T follicular helper cell (primary cell): ENCODE measurements around the gene FBL.

Experiments
- DNase-seq: peaks from one replicate; pipeline ENCODE4 v3.0.0-alpha.2; 2020; ENCODE audit warnings: low read depth

Gene FBL

DNA sequence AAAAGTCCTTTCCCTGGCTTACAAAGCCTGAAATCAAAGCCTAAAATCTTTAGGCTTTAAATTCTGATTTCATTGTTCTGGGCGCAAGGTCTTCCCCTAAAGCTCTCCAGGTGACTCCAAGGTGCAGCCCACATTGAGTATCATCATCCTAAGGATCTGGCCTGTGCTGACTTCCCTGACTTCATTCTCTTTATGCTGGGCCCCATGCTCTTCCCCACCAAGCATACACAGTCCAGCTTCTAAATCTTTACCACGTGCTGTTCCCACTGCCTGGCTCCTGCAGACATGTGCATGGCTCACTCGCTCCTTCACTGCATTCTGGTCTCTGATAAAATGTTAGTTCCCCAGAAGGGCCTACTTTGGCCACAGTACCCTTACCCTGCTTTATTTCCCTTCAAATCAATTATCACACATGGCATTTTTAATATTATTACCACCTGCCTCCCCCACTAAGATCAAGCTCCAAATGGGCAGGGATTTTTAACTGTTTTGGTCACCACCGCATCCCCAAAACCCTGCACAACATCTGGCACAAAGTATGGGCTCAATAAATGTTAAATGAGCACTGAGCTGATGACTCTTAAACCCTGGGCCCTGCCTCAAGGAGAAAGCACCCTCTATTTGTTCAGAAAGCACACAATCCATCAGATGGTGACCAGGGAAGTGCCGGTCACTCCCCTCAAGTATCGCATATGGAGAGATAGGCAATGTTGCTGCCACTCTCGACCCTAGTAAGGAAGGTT, 3.3 kb downstream of the FBL start:
- DNase-seq, result no peak

DNA sequence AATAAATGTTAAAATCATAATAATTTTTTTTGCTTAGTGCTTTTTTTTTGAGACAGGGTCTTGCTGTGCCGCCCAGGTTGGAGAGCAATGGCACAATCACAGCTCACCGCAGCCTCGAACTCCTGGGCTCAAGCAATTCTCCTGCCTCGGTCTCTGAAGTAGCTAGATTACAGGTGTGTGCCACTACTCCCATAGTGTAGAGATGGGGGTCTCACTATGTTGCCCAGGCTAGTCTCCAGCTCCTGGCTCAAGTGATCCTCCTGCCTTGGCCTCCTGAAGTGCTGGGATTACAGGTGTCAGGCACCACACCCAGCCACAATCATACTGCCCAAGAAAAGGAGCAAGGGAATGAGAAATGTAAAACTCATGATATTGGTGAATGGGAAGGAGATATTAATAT, 5.1 kb downstream of the FBL start:
- no peak for DNase-seq

DNA sequence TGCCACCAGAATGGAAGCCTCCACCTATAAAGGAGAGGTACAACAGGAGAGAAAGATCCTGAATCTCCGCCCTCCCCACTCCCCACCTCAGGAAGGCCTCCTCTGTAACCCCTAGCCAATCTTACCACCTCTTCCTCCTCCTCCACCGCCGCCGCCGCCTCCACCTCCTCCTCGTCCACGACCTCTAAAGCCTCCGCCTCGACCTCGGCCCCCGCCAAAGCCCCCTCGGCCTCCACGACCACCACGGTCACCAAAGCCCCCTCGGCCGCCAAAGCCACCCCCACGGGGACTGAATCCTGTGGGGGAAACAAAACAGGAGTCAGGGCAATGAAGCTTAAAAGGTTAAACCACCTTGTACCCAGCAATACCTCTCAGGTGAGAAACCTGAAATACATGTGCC, 5.7 kb downstream of the FBL start:
- no peak for DNase-seq

DNA sequence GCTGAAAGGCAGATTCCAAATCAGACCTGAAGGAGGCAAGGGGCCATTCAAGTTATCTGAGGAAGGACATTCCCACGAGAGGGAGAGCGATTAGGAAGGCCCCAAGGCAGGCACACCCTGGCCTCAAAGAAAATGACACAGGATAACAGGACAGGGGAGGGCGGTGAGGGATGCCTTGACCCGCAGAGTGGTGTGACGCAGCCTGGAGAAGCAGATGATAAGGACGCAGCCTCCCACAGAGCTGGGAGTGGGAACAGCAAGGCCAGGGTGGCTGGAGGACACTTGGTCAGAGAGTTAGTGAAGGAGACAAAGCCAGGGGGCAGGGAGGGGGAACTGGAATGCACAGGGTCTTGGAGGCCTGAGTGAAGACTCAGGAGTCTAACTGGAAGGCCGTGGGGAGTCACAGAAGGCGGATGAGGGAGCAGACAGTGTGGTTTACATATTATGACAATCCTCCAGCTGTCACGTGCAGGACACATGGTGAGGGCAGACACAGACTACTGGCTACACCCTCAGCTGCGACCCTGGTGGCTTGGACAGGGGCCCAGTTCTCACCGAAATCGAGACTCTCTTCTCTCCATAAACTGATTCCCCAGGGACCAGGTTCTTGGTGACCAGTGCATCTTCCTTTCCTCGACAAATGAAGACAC, 6.4 kb downstream of the FBL start:
- DNase-seq, result no peak

DNA sequence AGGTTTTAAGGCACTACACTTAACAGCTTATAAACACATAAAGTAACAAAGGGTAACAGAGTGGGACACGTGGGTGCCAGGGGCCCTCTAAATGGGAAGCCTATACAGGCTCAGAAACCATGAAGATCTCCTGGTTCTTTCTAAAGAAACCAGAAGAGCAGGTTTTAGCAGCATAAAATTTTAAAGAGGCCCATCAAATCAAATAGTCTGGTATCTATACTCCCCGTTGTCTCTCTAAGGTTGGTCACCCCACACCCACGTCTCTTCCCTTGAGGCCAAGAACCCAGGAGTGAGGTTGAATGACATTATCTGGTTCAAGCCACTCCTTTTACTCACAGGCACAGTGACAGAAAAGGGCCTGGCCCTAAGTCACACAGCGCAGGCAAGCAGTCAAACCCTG, 7.6 kb downstream of the FBL start:
- no peak for DNase-seq

DNA sequence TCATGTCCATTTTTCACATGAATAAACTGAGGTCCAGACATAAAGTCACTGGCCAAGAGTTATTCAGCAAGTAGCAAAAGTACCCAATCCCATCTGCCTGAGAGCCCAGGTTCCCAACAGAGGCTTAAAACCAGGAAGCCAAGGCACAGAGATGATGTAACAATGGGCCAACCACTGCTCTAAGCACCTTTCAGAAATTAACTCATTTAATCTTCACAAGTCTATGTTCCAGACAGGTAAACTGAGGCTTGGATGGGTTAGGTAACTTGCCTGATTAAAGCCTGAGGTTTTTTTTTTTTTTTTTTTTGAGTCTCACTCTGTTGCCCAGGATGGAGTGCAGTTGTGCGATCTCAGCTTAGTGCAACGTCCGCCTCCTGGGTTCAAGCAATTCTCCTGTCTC, 8.2 kb downstream of the FBL start:
- no peak for DNase-seq

DNA sequence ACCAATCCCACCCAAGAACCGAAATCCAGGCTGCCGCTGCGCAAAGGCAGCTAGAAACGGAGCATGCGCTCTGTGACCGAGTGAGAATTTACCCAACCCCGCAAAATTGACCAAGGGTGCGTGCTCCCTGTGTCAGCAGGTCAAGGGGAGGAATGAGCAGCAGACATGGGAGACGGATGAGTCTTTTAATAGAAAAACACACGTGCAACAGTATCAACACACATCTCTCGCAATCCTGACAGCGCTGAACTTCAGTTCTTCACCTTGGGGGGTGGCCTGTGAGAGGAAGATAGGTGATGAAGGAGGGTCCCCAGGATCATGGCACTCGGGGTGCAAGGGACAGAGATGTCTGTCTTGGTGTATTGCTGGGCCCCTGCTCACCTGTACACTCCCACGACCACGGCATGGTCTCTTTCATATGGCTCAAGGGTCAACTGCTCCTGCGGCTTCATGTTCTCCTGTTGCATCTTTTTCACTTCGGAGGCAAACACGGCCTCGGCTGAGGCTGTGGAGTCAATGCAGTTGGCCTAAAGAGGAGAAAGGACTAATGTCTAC, 11.8 kb downstream of the FBL start:
- no peak for DNase-seq

DNA sequence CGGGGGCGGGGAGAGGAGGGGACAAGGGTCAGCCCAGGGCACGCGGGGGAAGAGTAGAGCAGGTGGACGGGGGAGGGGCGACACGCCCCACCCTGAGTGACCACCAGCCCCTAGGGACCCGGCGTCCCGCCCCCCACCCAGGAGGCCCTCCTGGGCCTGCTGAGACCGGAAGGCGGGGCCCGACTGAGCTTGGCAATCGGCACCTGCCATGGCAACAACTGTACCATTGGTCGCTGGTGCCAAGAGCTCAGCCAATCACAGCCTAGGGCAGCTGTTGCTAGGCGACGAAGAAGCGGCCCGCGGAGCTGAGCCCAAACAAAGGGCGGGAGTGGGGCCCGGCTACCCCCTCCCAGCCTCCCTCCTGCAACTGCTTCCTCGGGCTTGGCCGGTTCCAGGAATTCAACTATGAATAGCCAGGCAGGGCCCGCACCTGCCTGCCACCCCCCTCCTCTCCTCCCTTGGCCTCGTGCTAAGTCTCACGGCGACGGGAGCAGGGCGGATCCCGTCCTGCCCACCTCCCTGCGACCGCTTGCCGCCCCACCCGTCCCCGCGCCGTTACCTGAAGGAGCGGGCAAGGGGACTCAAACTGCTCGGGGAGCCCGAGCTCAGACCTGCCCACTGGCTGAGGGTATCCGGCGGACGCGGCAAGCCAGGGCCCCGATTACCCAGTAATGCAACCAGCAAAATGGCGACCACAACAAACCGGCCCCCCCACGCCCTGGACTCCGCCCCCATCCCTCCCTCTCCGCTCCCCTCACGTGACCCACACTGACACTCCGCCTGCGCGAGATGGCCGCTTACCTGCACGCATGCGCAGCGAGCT, 12.5 kb downstream of the FBL start, which contains the start of gene DYRK1B:
DYRK1B (minus strand) TSS at position 699 of the 823 bp plus-strand sequence. CDS start 2,295 bp downstream, outside the sequence.
- peak; percentile 98 for DNase-seq

DNA sequence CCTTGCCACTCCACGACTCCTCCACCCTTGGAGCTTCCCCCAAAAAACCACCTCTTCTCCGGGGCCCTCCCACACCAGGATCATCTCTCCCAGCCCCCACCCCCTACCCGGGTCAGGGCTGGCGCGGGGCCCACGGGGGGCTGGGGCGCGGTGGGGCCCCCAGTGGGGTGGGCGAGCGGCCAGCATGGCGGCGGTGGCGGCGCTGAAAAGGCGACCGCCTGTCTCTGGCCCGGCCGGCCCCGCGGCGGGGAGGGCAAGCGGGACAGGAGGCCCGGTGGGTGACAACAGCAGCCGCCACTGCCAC, 13.1 kb downstream of the FBL start:
- DNase-seq, result no peak

DNA sequence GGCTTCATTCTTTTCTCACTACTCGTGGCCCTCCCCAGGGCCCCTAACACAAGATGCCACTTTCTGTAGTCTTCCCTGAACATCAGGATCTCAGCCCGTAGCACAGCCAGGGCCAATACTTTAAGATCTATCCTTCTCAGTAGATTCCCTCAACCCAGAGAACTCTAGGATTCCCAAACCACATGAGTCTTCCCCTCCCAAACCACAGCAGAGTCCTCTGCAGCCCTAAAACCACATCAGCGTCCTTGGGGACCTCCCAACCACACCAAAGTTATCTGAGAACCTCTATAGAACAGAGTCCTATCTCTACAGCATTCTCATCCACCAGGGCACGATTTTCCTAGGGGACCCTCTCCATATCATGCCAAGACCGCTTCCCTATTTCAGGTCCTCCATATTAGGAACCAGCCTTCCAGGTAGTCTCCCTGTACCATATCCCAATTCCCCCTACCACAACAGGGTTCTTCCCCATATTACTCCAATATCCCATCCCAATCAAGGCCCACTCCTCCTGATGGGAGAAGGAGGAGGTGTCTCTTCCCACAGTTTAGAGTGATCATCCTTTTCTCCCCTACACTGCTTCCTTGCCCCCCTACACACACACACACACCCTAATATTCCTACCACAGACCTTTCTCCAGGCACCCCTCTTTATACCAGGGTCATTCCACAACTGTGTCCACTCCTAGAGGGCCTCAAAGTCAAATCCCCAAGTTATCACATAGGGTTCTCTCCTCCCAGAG, 13.7 kb downstream of the FBL start:
- DNase-seq, result no peak

DNA sequence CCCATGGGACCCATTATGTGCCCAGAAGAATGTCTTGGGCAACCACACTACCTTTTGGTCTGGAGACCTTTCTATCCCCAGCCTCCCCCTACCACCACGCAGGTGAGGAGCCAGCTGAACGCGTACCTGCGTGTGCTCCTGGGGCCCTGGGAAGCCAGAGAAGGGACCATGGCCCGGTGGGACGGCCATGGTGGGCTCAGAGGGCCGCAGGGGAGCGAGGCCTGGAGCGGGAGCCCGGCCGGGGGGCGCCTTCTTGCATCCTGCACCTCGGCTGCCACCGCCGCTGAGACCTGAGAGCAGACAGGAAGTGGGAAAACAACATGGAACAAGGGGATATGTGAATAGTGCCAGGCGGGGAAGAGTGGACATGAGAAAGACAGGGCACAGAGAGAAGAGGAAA, 14.5 kb downstream of the FBL start:
- no peak for DNase-seq

DNA sequence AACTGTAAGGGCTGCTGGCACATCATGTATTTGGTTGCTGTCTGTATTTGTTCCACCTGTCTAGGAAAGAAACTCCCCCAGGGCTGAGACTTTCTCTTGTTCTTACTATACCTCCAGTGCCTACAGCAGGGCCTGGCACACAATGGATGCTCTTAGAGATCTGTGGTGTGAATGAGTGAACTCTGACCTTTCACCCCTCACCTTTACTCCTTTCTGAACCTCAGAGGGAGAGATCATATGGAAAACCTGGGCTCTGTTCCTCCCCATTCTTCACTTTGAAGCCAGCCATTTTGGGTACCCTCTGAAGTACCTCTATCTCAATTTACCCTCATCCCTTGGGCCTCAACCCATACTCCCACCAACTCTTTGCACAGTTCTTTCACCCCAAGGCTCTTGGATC, 15.3 kb downstream of the FBL start:
- no peak for DNase-seq

DNA sequence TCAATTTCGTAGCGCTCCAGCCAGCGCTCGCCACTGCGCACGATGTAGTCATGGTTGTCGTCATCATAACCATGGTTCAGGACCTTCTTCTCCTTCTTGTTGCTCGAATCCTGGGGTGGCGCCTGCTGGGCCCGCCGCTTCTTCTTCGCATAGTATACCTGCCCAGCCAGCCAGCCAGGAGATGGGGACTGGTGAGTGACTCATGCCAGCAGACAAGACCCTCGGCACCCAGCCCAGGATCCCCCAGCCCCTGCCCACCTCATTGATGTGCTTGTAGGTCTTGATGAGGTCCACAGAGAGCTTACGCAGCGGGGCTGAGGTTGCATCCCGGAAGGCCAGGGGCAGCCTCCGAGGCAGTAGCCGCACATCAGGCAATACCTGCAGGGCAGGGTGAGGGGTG, 15.8 kb downstream of the FBL start:
- no peak for DNase-seq

DNA sequence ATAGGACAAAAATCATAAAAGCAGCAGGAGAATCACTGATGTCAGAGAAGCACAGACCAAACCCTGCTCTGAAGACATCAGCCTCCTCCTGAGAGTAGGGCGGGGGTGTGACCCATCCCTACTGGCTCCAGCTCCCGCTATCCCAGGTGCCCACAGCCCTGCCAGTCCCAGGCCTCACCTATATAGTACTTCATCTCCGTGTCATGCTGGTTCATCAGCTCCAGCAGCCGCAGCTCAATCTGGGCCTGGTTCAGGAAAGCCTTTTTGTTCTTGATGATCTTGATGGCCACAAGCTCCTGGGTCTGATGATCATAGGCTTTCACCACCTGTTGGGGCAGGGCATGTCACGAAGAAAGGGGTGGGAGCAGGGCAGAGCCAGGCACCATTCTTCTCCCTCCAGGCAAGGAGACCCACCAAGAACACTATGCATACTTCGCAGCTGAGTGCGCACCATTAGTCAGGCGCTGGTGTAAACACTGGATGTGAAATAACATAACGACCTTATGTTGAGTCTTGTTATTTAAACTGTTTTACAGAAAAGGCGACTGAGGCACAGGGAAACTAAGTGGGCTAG, 16.4 kb downstream of the FBL start:
- DNase-seq, result no peak

DNA sequence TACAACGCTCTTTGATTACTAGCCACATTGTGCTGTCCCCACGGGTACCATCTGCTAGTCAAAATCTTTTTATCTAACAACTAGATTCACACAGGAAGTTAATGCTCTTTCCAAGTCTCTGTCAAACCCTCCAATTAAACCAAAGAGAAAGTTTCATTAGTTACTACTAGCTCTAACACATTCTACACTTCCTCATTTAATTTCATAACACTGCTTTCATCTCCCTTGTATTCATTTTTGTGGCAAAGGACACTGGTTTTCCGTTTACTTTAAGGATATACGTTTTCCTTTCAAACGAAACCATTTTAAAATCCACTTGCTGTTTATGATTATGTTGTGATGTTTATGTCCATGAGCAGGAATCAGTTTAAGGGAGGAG, 17.5 kb downstream of the FBL start:
- DNase-seq, result no peak

DNA sequence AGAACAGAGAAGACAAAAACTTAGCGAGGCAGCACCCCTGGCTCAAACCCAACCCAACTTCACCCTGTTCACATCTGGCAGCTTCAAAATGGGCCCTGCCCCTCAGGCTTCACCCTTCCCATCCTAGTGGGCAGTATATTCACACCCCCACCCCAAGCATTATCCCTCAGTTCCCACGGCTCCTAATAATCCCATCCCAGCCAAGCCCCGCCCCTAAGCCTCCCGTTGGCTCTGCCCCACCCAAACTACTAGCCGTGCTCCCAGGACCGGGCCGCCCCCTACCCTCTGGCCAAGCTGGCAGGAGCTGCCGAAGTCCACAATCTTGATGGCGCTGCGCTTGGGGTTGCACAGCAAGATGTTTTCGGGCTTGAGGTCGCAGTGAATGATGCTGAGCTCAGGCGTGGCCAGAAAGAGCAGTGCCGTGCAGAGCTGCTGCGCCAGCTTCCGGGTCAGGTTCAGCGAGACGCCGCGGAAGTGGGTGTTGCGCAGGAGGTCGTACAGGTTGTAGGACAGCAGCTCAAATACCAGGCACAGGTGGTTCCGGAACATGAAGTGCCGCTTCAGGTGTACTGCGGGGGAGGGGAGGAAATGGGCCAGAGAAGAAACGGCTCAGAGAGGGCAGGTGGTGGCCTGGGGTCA, 18.0 kb downstream of the FBL start:
- DNase-seq, result no peak

DNA sequence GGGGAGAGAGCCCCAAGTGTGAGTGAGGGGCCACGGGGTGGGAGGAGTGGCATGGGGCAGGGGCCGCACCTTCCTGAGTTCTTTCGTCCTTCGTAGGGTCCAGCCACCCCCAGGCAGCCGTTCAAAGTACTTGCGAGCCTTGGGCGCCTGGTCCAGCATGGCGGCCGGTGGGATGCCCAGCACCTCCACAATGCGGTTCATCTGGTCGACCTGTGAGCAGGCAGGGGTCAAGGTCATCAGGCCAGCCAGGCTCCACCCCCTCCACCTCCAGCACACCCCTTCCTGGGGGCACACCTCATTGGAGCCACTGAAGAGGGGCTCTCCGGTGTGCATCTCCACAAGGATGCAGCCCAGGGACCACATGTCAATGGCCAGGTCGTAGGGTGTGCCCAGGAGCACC, 19.0 kb downstream of the FBL start:
- no peak for DNase-seq

DNA sequence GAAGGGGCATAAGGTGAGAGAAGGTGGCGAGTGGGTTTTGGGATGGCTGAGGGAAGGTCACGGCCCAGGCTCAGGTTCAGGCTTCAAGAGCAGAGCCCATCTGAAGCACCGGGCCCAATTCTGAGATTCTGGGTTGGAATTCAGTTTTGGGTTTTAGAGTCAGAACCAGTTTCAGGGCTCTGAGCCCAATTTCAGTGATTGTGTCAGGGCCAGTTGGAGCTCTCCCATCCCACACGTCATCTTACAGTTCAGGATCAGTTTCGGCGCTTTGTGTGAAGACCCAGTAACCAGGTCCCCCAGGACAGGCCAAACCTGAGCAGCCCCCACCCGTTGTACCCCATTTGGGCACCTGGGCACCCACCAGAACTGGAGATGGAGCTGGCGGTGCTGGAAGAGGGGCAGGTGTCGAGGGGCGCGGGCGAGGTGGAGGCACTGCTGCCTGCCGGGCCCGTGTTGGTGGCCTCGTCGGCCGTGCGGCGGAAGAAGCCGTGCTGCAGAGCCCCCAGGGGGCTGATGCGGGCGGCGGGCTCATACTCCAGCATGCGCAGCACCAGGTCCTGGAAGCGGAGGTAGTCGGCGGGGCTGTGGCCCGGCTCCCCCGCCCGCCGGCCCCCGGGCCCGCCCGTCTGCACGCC, 19.8 kb downstream of the FBL start:
- DNase-seq, result no peak

DNA sequence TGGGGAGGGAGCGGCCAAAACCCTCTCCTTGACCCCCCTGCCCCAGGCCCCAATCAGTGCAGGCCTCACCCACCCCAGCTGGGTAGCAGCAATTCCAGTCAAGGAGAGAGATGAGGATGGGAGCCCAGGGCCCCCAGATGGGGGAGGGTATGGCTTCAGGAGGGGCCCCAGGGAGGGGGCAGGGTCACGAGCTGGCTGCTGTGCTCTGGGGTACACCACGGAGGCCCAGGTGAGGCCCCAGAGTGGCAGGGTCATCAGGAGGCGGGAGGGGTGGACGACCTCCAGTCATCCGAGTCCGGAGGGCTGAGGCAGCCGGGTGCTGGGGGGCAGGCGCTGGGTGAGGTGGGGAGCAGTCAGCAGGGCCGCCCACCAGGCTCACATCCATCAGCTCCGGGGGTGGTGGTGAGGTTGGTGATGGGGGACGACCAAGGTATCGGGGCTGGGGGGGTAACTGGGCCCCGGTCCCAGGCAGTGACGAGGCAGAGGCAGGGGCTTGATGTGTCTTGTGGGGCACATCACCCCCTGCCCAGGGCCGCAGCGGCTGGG, 20.6 kb downstream of the FBL start:
- no peak for DNase-seq

DNA sequence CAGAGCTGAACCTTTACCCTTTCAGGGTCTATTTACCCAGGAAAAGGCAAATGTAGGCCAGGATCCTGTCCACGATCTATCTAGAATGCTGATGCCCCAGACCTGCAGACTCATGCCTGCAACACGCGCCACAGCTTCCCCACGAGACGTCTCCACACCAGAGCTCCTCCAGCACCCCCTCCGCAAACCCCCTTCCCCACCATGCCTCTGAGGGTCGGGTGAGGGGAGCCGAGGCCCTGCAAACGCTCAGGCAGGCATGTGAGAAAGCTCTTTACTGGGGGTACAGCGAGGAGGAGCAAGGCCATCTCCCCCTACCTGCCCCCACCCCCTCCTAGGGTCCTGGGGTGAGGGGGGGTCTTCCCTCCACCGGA, 21.1 kb downstream of the FBL start:
- no peak for DNase-seq
